A549 (cell line): ENCODE results near the gene GPR176.

Source experiments
- CEBPB ChIP-seq, 2 experiments: fragments of >200 bp in 1 of 2; sonication (Bioruptor Twin) in 1 of 2; formaldehyde crosslinking in 1 of 2; IDR thresholded peaks; 2 replicates each; pipeline ENCODE4 v1.6.1; 2012 to 2016
- CHD4 ChIP-seq: fragments of 200-600 bp; sonication (generic); IDR thresholded peaks from 2 replicates; pipeline ENCODE4 v1.6.1; 2016; ENCODE audit warnings: antibody characterized with exemption, mild to moderate bottlenecking, borderline replicate concordance
- JUNB ChIP-seq: fragments of >200 bp; sonication (Bioruptor Twin); formaldehyde crosslinking; IDR thresholded peaks from 2 replicates; pipeline ENCODE4 v1.6.1; 2016
- MAX ChIP-seq: IDR thresholded peaks from 2 replicates; pipeline ENCODE4 v1.6.1; 2012
- PHF8 ChIP-seq: fragments of 200-600 bp; sonication (generic); IDR thresholded peaks from 2 replicates; pipeline ENCODE4 v1.6.1; 2016; ENCODE audit warnings: low read depth, mild to moderate bottlenecking, antibody characterized with exemption, moderate library complexity, borderline replicate concordance
- POLR2A ChIP-seq: IDR thresholded peaks from 2 replicates; pipeline ENCODE4 v1.6.1; 2012; ENCODE audit warnings: mild to moderate bottlenecking, low read length
- POLR2AphosphoS2 ChIP-seq: conservative IDR thresholded peaks from 2 replicates; pipeline ENCODE4 v1.6.1; 2012; ENCODE audit warnings: low read length, improper control_type of control experiment, inconsistent platforms
- RFX5 ChIP-seq: fragments of 450-650 bp; IDR thresholded peaks from 2 replicates; pipeline ENCODE4 v1.7.1; 2014; ENCODE audit warnings: antibody characterized with exemption, mild to moderate bottlenecking, moderate library complexity
- TF ChIP-seq, protein P1 (sequence below): fragments of >200 bp; sonication (Bioruptor Twin); formaldehyde crosslinking; IDR thresholded peaks from 3 replicates; pipeline ENCODE4 v1.5.1; 2016

GRCh38 chr15:39942753-39943150, 22.7 kb upstream of the GPR176 start:
- TF ChIP-seq MAX (no peak), CHD4 (no peak), POLR2A (no peak), PHF8 (no peak), CEBPB (IDR thresholded peaks at IDR 0.05) (no peak), JUNB (no peak), POLR2AphosphoS2 (no peak), RFX5 (no peak)
- TF ChIP-seq, protein P1, sequence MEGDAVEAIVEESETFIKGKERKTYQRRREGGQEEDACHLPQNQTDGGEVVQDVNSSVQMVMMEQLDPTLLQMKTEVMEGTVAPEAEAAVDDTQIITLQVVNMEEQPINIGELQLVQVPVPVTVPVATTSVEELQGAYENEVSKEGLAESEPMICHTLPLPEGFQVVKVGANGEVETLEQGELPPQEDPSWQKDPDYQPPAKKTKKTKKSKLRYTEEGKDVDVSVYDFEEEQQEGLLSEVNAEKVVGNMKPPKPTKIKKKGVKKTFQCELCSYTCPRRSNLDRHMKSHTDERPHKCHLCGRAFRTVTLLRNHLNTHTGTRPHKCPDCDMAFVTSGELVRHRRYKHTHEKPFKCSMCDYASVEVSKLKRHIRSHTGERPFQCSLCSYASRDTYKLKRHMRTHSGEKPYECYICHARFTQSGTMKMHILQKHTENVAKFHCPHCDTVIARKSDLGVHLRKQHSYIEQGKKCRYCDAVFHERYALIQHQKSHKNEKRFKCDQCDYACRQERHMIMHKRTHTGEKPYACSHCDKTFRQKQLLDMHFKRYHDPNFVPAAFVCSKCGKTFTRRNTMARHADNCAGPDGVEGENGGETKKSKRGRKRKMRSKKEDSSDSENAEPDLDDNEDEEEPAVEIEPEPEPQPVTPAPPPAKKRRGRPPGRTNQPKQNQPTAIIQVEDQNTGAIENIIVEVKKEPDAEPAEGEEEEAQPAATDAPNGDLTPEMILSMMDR = no peak
